HepG2 (cell line): Measurements from ENCODE around the gene ANAPC16. TPM values are rescaled to one million over a fixed set of nuclear protein-coding genes. Genes with fewer than 3 reads are reported as not detected.

Experiments
- AGO1 ChIP-seq: fragments of 200-400 bp; formaldehyde crosslinking; IDR thresholded peaks from 2 replicates; pipeline ENCODE4 v1.6.1; 2017; ENCODE audit warnings: mild to moderate bottlenecking, low read depth, low read length, moderate library complexity; ENCODE audit not compliant: poor library complexity, severe bottlenecking
- AHR ChIP-seq: IDR thresholded peaks from 2 replicates; pipeline ENCODE4 v1.6.1; 2018; ENCODE audit warnings: missing genetic modification reagents, missing compliant biosample characterization
- ISX ChIP-seq: sonication (generic); formaldehyde crosslinking; conservative IDR thresholded peaks from 2 replicates; pipeline ENCODE4 v1.5.0; 2020; ENCODE audit warnings: missing genetic modification reagents
- MAFK ChIP-seq, 2 experiments: IDR thresholded peaks in 1 of 2; conservative IDR thresholded peaks in 1 of 2; 2 replicates each; pipeline ENCODE4 v1.6.1; 2011; ENCODE audit warnings: improper control_type of control experiment in 2 of 2, low read length in 2 of 2
- NR2C2 ChIP-seq: sonication (generic); formaldehyde crosslinking; IDR thresholded peaks from 2 replicates; pipeline ENCODE4 v1.4.0; 2020; ENCODE audit warnings: missing genetic modification reagents, mild to moderate bottlenecking, moderate library complexity, borderline replicate concordance
- POLR2G ChIP-seq: fragments of 200-400 bp; formaldehyde crosslinking; IDR thresholded peaks from 2 replicates; pipeline ENCODE4 v1.6.1; 2018; ENCODE audit warnings: mild to moderate bottlenecking, low read depth, low read length, moderate library complexity
- RFXAP ChIP-seq: sonication (generic); formaldehyde crosslinking; IDR thresholded peaks from 2 replicates; pipeline ENCODE4 v1.4.0; 2020; ENCODE audit warnings: missing genetic modification reagents, borderline replicate concordance
- RXRB ChIP-seq: IDR thresholded peaks from 2 replicates; pipeline ENCODE4 v1.6.1; 2016; ENCODE audit warnings: borderline replicate concordance, missing genetic modification reagents, missing compliant biosample characterization
- TEAD2 ChIP-seq: sonication (generic); formaldehyde crosslinking; IDR thresholded peaks from 2 replicates; pipeline ENCODE4 v1.9.0; 2021; ENCODE audit warnings: missing genetic modification reagents
- ZNF260 ChIP-seq: sonication (generic); formaldehyde crosslinking; IDR thresholded peaks from 2 replicates; pipeline ENCODE4 v1.4.0; 2020; ENCODE audit warnings: missing genetic modification reagents, low read depth, mild to moderate bottlenecking, borderline replicate concordance
- ZNF577 ChIP-seq: sonication (generic); formaldehyde crosslinking; IDR thresholded peaks from 2 replicates; pipeline ENCODE4 v1.4.0; 2020; ENCODE audit warnings: mild to moderate bottlenecking, low read depth, missing genetic modification reagents, borderline replicate concordance
- ZNF788 ChIP-seq: sonication (generic); formaldehyde crosslinking; IDR thresholded peaks from 2 replicates; pipeline ENCODE4 v1.5.0; 2020; ENCODE audit warnings: mild to moderate bottlenecking, missing genetic modification reagents, borderline replicate concordance
- ZNF800 ChIP-seq: sonication (generic); formaldehyde crosslinking; IDR thresholded peaks from 2 replicates; pipeline ENCODE4 v1.4.0; 2020; ENCODE audit warnings: missing genetic modification reagents
- polyA plus RNA-seq, 8 experiments: library from polyadenylated mRNA; depleted of rRNA in 3 of 8; stranded (reverse) in 7 of 8; unstranded in 1 of 8; fragments of >200 nt; fragmentation: Illumina TruSeq in 4 of 8; extraction: Trizol in 4 of 8; gene quantifications; 2 replicates each; pipeline versions ENCODE4 v1.2.1 to v1.2.3, GENCODE V29; 2011 to 2016; ENCODE audit warnings: low read depth in 4 of 8, missing spikeins in 1 of 8, mixed read lengths in 1 of 8; ENCODE audit not compliant: insufficient read depth in 1 of 8
- total RNA-seq, 5 experiments: library from RNA; depleted of rRNA; stranded (reverse); fragments of >200 nt; fragmentation: Illumina TruSeq; extraction: Trizol; gene quantifications; 2 replicates each; pipeline ENCODE4 v1.2.3, GENCODE V29; 2016; ENCODE audit warnings: low read depth in 1 of 5
- TF ChIP-seq, protein P1 (sequence below), 2 experiments: sonication (generic) in 1 of 2; formaldehyde crosslinking in 1 of 2; IDR thresholded peaks; 2 replicates each; pipeline versions ENCODE4 v1.4.0 to v1.6.1; 2018 to 2020; ENCODE audit warnings: missing genetic modification reagents in 2 of 2, borderline replicate concordance in 1 of 2, low read depth in 1 of 2, mild to moderate bottlenecking in 1 of 2, missing biosample characterization in 1 of 2
- TF ChIP-seq, protein P2 (sequence below): sonication (generic); formaldehyde crosslinking; IDR thresholded peaks from 2 replicates; pipeline ENCODE4 v1.4.0; 2020; ENCODE audit warnings: mild to moderate bottlenecking, missing genetic modification reagents
- TF ChIP-seq, protein P3 (sequence below): sonication (generic); formaldehyde crosslinking; IDR thresholded peaks from 2 replicates; pipeline ENCODE4; 2020; ENCODE audit warnings: missing genetic modification reagents, mild to moderate bottlenecking, borderline replicate concordance
- TF ChIP-seq, protein P4 (sequence below): sonication (generic); formaldehyde crosslinking; IDR thresholded peaks from 2 replicates; pipeline ENCODE4 v1.8.0; 2022; ENCODE audit warnings: mild to moderate bottlenecking, missing genetic modification reagents

Gene ANAPC16
- total and polyA plus RNA-seq, 2 of the 13 experiments (the other 11 are each of a cell fraction or from before 2014, with no cell fraction given), result 74.8 to 89.4 TPM

- TF ChIP-seq, protein P1, sequence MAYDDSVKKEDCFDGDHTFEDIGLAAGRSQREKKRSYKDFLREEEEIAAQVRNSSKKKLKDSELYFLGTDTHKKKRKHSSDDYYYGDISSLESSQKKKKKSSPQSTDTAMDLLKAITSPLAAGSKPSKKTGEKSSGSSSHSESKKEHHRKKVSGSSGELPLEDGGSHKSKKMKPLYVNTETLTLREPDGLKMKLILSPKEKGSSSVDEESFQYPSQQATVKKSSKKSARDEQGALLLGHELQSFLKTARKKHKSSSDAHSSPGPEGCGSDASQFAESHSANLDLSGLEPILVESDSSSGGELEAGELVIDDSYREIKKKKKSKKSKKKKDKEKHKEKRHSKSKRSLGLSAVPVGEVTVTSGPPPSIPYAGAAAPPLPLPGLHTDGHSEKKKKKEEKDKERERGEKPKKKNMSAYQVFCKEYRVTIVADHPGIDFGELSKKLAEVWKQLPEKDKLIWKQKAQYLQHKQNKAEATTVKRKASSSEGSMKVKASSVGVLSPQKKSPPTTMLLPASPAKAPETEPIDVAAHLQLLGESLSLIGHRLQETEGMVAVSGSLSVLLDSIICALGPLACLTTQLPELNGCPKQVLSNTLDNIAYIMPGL (CRISPR knock-in tag; IDR thresholded peaks at IDR 0.05; ENCODE audit: borderline replicate concordance in 1 of 2, low read depth in 1 of 2), result peak; percentile 90 to 92
- no peak; the same call in 1 of the 2 replicates for TF ChIP-seq ZNF788 (CRISPR knock-in tag)
- TF ChIP-seq AGO1, result no peak
- no peak; the same call in none of the 2 replicates for TF ChIP-seq POLR2G
- TF ChIP-seq AHR (CRISPR knock-in tag), result no peak; the same call in 1 of the 2 replicates
- no peak for TF ChIP-seq ISX
- TF ChIP-seq, protein P2, sequence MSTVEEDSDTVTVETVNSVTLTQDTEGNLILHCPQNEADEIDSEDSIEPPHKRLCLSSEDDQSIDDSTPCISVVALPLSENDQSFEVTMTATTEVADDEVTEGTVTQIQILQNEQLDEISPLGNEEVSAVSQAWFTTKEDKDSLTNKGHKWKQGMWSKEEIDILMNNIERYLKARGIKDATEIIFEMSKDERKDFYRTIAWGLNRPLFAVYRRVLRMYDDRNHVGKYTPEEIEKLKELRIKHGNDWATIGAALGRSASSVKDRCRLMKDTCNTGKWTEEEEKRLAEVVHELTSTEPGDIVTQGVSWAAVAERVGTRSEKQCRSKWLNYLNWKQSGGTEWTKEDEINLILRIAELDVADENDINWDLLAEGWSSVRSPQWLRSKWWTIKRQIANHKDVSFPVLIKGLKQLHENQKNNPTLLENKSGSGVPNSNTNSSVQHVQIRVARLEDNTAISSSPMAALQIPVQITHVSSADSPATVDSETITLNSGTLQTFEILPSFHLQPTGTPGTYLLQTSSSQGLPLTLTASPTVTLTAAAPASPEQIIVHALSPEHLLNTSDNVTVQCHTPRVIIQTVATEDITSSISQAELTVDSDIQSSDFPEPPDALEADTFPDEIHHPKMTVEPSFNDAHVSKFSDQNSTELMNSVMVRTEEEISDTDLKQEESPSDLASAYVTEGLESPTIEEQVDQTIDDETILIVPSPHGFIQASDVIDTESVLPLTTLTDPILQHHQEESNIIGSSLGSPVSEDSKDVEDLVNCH, result no peak
- TF ChIP-seq MAFK (conservative IDR thresholded peaks at IDR 0.05 in 1 of 2, IDR thresholded peaks at IDR 0.05 in 1 of 2; ENCODE audit: low read length in 2 of 2), result no peak
- no peak for TF ChIP-seq ZNF800 (CRISPR knock-in tag)
- TF ChIP-seq, protein P3, sequence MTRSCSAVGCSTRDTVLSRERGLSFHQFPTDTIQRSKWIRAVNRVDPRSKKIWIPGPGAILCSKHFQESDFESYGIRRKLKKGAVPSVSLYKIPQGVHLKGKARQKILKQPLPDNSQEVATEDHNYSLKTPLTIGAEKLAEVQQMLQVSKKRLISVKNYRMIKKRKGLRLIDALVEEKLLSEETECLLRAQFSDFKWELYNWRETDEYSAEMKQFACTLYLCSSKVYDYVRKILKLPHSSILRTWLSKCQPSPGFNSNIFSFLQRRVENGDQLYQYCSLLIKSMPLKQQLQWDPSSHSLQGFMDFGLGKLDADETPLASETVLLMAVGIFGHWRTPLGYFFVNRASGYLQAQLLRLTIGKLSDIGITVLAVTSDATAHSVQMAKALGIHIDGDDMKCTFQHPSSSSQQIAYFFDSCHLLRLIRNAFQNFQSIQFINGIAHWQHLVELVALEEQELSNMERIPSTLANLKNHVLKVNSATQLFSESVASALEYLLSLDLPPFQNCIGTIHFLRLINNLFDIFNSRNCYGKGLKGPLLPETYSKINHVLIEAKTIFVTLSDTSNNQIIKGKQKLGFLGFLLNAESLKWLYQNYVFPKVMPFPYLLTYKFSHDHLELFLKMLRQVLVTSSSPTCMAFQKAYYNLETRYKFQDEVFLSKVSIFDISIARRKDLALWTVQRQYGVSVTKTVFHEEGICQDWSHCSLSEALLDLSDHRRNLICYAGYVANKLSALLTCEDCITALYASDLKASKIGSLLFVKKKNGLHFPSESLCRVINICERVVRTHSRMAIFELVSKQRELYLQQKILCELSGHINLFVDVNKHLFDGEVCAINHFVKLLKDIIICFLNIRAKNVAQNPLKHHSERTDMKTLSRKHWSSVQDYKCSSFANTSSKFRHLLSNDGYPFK (CRISPR knock-in tag), result no peak
- TF ChIP-seq ZNF577 (CRISPR knock-in tag), result no peak
- 0 out of 2 replicates have a peak, but pooled peaks have one; percentile 33 for TF ChIP-seq RXRB
- TF ChIP-seq RFXAP (CRISPR knock-in tag), result no peak
- no peak for TF ChIP-seq ZNF260 (CRISPR knock-in tag)
- TF ChIP-seq, protein P4, sequence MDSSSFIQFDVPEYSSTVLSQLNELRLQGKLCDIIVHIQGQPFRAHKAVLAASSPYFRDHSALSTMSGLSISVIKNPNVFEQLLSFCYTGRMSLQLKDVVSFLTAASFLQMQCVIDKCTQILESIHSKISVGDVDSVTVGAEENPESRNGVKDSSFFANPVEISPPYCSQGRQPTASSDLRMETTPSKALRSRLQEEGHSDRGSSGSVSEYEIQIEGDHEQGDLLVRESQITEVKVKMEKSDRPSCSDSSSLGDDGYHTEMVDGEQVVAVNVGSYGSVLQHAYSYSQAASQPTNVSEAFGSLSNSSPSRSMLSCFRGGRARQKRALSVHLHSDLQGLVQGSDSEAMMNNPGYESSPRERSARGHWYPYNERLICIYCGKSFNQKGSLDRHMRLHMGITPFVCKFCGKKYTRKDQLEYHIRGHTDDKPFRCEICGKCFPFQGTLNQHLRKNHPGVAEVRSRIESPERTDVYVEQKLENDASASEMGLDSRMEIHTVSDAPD (CRISPR knock-in tag), result no peak
- TF ChIP-seq NR2C2 (CRISPR knock-in tag), result no peak; the same call in 1 of the 2 replicates
- TF ChIP-seq TEAD2 (CRISPR knock-in tag), result no peak
Measured at GRCh38 chr10:72274730-72275350, 59.0 kb downstream of the ANAPC16 start (continued).
